GM18861 (cell line): ENCODE data around the gene CCDC141.

Source experiments
- ATAC-seq: cut with Tn5 transposase; IDR thresholded peaks from one replicate; pipeline ENCODE4 v1.9.1; 2021; ENCODE audit not compliant: unreplicated experiment

CCDC141 gene

DNA sequence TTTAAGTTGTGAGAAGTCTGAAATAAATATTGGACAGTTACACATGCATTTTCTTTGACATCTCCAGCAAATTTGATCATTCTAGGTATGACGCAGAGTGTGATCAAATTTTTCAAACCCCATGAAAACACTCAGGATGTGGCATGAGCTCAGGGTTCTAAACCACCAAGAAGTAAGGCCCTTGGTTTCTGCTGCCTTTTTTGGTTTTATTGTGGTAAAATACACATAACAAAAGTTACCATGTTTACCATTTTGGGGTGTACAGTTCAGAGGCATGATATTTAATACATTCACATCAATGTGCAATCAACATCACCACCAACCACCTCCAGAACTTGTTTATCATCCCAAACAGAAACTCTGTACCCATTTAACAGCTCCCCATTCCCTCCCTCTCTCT lies 178.4 kb downstream of the CCDC141 start:
- ATAC-seq, result no peak

DNA sequence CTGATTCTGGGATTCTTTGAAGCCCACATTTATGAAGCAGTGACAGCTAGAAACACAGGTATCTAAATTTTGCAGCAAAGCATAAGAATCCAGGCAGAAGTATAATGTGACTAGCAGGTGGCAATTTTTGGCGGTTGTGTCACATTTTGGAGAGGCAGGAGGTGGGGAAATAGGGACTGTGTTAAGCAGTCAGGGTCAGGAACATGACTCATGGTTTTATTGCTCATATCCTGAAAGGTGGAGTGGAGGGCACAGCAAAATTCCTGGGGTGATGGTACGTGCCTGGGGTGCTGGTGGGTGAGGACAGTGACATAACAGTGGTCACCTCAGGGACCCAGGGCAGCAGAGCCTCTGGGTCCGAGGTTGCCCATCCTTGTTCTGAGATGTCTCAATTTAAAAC lies 179.2 kb downstream of the CCDC141 start:
- no peak for ATAC-seq

DNA sequence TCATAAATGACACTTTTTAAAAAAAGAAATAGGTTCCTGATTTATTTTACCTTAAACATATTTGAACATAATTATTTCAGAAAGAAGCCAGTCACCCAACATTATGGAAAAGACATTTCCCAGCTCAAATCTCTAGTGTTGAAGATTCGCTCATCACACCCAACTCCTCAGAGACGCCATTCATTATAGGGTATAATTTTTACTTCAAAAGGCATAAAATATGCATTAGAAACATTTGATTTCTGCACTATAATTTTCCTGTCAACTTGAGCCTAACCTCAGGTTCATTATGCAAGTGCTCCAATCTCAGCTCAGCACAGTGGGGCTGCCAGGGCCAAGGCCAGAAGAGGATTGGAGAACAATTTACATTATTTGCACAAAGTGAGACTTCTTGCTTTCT lies 183.9 kb downstream of the CCDC141 start:
- no peak for ATAC-seq

DNA sequence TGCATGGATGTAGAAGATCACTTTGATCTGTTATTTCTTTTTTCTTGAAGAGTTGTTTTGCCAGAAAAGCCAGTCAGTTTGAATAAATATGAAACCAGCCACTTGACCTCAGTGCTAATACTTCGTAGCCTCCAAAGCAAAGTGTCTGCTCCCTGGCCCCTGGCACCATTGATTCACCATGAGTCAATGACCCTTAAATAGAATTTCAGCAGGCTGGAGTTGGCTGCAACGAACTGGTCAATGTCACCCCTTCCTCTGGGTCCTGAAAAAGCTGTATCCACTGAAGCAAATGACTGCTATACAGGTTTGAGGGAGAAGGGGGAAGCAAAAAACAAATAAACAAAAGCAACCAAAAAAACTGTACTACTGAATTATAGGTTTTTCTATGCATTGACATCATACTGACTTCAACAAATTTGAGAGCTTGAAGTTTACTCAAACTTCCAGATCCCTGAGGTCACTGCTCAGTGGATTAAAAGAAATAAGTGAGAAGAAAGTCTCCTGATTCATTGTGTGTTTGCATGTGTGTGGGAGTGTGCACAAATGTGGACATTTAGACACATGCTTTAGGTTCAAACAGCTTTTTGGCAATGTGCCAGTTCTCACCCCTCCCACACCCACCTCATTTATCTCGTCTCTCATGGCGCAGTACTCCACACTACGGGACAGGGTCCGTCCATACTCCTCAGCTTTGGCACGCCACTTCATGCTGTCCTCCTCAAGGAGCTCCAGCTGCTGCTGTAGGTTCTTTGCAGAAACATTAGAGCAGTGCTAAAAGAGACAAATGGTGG lies 184.6 kb downstream of the CCDC141 start:
- no peak for ATAC-seq

DNA sequence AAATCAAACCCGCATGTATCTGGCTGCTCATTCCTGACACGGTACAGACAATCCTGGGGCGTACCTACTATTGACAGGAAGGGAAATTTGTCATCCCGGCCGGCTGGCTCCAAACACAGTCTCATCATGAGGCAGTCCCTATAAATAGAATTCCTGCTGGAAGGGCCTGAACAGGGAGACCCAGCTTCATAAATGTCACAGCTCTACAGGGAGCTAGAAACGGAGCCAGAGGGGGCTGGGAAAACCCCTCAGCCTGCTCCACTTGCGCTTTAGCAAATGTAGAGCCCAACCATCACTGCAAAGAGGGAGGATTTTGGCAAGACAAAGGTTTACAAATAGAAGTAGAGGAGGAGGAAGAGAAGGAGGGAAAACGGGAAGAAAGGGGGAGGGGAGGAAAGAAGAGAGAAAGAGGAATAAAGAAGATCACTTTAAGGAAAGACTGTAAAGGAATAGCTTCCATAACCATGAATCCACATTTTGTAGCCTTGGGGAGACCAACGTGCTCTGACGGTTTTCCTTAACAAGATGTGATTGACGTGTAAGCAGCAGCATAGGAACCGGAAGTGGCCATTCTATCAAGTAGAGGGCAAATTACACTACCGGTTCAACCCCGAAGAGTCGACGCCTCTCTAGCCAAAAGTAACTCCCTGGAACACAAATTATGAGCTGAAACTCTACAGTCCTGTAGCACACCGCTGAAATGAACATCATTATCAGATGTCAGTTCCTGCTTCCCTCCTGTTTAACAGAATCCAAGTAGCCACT lies 185.9 kb downstream of the CCDC141 start:
- ATAC-seq, result no peak

DNA sequence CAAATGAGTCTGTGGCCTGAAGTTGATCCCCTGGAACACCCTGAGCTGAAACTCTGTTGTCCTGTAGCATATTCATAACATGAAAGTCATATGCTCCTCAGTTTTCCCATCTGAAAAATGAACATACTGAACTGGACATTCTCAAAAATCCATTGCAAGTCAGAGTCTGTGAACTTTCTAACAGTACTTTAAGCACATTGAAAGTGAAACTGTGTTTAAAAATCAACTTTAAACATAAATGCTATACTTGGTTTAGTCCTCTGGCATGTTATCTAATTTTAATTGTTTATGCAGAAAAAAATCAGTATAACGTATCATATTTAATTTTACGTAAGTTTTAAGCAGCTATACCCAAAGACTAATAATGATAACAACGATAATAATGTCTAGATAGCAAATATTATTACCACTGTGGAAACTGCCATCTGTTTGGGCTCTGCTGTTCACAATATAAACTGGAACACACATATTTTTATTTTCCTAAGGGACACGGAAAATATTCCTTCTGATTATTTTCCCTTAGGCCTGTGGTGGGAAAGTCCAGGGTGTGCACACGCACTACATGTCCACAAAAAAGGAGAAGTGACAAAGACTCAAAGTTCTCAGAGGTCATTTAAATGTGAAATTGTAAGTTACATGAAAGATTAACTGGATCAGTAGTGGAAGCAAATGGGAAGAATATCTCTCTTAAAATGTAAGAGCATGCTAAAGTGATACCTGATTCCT lies 186.6 kb downstream of the CCDC141 start:
- no peak for ATAC-seq

DNA sequence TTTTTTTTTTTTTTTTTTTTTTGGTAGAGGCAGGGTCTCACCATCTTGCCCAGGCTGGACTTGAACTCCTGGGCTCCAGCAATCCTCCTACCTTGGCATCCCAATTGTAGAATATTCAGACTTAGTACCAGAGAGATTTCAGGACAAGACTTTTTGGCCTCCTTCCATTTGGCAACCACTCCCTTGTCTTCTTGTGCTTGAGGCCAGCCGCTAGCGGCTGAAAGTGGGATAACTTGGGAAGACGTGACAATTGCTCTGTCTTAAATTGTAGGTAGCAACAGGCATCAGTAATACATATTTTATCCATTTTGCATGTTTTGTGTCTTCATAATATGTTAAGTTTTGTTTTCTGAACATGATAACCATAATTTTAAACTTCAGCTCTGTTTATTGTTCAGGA lies 189.4 kb downstream of the CCDC141 start:
- ATAC-seq, result no peak

DNA sequence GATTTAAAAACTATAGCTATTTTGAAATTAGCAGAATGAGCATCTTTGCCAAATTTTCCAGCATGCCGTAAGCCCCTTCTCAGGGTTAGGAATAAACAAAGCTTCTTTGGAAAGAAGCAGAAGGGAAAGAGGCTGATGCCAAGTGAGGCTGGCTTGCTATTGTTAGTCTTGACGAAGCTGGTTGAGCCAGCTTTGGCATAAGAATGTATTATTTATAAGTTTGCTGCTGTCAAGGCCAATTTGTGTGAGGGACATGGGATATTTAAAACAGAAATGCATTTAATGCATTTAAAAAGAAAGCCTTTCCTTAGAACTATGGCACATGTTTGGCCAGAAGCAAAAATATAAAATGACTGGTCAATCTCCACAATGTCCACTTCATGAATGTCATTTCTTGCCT lies 190.2 kb downstream of the CCDC141 start:
- no peak for ATAC-seq

DNA sequence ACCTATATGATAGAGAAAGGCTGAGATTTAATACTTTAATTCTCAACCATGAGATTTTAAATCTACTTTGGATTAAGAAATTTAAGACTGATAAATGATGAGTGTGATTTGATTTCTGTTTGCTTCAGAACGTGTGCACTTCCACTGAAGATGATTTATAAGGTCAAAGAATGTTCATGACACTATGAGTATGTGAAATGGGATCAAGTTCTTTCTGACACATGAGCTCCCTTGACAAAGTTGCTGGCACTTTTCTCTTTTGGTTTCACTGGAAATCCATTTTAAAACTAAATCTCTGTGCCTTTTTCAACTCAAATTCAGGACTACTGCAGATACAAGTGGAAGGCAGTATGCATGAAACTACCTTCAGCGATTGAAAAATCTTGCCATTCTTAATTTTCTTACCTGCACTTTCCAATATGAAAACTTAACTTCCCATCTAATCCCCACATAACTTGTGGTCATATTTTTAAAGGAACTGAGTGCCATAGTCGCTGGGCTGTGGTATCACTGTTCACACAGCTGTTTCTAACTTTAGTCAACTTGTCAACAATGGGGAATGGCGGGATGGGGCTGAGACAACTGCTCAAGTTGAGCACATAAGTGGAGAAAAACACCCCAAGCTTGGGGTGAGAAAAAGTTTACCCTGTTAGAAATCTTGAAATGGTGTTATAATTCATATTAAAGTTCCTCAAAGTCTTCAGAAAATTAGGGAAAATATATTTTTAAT lies 190.9 kb downstream of the CCDC141 start:
- ATAC-seq, result no peak

DNA sequence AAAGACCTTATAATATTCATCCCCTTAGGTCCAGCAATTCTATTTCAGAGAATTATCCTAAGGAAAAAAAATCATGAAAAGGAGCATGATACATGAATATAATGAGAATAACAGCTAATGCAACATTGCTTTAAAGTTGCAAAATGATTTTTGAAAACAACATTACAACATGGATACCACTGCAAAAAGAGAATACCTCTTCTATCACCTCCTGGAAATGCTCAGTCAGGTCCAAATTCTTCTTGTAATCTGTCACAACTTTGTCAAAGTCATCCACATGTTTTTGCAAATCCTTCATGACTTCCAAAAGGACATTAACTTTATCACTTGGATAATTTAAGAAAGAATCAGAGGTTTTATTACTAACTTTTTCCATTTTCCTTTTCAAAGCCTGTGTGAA lies 194.8 kb downstream of the CCDC141 start:
- ATAC-seq, result no peak

DNA sequence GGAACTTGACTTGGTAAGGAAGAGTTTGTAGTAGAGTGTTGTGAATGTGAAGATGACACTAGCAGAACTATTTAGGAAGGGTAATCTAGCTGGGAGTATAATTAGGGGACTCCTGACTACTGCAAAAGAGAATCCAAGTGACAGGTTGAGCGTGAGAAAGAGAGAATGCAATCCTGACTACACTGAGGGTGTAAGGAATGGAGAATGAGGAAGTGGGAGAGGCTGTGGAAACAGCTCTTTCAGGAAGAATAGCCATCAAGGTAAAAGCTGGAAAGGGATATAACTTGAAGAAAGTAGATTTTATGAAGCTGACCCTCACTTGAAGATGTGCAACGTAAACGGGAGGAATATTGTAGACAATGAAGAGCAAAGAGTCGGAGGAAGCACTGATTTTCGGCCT lies 201.6 kb downstream of the CCDC141 start:
- no peak for ATAC-seq

DNA sequence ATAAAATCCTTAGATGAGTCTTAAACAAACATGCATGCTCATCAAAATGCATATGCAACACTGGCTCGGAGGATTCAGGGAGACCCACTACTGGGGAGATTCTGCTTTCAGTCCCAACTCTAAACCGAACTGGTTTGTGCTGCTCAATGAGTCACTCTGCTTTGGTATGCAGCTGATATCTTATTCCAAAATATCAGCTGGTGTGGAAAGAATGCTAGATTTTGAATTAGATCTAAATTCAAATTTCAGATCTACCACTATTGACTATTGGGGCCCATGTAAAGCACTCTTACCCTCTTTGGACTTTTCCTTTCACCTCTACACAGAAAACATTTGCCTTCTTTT lies 203.5 kb downstream of the CCDC141 start:
- ATAC-seq, result no peak

DNA sequence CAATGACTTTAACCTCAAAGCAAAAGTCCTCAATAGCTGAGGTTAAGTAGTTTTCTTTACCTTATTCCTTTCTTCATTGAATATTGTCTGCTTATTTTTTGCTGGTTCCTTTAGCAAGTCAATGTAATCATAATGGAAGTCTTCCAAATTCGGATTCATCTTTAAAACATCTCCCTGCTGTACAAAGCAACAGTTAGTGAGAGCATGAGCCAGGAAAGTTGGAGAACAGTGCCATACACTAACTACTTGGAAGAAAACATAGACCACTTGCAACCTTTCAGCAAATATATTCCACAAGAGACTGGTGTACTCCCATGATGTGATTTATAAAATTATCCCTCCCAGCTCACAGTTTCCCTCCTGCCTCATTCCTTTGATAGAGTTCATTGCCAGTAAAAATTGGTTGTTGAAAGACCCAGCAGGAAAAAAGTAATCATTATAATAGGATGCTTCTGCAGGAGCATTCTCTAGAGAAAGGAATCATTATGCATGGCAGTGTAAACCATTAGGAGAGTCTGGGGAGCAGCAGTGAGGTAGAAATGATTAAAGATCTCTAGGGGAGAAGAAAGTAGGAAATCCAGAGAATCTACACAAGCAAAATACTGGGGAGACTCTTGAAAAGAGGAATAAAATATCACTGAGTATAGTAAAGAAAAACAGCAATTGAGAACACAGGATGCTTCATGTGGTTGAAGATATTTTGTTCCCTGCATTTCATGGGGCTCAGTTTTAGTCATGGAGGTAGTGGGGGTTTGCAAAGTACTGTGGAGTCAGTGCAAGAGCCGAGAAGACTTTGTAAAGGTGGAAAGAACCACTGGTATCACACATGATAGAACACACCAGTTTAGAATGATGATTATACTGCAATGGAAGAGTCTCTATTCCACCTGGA lies 204.1 kb downstream of the CCDC141 start:
- ATAC-seq, result no peak

DNA sequence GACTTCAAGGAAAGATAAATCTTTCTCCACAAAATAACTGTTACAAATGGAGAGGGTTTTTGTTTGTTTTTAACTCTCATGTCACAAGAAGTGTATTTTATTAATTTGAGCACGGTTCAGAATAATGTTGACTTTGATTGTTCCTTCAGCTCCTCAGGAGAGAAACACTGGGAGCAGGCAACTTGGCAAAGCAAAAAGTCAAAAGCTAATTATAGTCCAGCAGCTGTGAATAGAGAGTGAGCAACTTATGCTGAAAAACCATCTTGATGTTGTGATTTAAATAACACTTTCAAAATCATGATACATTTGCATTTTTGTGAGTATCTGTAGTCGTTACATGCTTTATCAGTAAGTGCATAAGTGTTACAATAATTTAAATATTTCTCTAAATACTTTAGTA lies 205.2 kb downstream of the CCDC141 start:
- no peak for ATAC-seq

DNA sequence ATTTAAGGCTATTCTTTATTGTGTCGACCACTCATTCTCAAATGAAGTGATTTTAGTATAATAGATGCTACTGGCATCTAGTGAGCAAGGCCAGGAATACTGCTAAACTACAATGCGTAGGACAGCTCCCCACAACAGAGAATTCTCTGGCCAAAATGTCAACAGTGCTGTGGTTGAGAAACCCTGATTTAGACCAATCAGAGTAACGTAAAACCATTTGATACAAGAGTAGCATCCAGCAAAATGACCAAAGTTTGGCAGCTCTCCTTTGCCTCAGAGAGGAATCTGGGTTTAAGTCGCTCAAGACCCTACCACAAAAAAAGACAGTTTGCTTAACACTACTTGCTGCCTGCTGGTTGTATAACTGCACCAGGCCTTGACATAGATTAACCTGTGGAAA lies 205.7 kb downstream of the CCDC141 start:
- no peak for ATAC-seq

DNA sequence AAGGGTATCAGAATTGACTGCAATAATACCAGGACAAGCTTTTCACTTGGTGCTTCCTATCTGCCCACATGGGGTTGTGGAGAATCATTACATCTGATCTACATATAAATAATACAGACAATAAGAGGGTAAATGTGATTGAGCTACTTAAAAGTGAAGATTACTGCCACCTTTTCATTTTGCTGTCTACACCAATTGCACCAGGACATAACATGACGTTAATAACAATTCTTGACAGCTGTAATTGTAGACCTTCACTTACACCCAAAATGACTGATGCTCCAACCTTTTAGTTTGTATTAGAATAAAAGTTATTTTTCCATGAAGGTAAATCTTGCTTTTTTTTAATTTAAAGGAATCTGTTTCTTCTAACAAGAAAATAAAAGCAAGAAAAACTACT lies 206.2 kb downstream of the CCDC141 start:
- ATAC-seq, result no peak

DNA sequence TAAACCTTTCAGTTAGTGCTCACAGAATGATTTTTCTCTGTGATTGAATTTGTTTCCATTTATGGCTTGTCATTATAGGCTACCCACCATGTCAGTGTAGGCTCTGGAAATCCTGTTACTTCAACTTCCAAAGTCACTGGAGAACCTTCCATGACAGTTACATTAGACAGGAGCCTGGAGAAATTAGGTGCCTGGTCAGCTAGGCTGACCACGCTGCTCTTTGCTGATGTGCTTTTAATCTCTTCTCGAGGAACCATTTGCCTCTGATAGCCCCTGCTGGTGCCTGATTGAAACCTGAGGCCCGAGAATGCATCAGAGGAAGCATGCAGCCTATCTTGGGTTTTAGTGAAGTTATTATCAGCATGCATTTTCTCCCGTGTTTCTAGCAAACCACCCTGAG lies 213.1 kb downstream of the CCDC141 start:
- no peak for ATAC-seq

DNA sequence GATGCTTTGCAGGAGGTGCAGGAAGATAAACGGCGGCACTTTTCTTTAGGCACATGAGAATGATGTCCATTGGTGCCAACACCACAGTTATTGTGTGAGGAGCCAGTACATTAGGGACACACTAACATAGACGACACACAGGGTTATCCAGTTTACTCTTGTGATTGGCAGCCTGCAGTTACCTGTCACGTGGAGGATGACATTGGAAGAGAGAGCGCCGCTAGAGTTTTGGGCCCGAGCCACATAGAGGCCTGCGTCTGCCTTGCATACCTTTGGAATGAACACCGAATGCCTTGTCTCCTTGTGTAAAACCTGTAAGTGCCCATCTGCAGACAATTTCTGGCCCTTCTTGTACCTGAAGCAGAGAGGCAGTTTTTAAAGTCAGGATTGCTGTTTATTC lies 215.9 kb downstream of the CCDC141 start:
- no peak for ATAC-seq

DNA sequence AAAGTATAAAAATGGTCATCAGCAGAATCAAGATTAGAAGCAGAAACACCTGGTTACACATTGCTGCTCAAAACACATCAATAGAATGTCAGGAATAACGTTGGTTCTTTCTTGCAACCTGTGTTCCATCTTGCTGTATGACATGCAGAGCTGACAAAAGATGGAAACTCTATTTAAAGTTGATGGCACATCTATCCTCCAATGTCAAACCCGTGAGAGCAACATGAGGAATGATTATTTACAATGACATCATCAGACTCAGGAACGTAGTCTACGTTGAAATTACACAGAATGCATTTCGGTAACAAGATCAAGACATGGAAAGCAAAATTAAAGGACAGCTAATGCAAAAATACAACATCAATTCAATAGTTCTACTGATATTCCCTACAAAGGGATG lies 216.6 kb downstream of the CCDC141 start:
- ATAC-seq, result no peak

DNA sequence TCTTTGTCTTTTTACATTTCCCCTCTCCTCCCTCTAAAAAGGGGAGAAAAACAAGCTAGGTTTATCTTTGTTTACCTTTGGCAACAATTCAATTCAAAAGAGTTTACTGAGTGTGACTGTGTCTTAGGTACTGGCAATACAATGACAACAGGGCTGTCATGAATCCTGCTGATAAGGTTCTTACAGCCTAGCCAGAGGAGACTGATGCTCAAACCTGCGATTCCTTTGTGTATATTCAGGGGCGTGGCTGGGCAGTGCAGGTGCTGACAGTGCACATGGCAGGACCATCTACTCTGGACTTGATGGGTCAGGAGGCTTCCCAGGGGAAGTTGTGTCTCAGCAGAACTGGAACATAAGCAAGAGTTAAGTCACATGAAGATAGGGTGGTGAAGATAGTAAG lies 219.5 kb downstream of the CCDC141 start:
- no peak for ATAC-seq
